ENCODE measurements around the gene UFSP1.

UFSP1 gene

DNA sequence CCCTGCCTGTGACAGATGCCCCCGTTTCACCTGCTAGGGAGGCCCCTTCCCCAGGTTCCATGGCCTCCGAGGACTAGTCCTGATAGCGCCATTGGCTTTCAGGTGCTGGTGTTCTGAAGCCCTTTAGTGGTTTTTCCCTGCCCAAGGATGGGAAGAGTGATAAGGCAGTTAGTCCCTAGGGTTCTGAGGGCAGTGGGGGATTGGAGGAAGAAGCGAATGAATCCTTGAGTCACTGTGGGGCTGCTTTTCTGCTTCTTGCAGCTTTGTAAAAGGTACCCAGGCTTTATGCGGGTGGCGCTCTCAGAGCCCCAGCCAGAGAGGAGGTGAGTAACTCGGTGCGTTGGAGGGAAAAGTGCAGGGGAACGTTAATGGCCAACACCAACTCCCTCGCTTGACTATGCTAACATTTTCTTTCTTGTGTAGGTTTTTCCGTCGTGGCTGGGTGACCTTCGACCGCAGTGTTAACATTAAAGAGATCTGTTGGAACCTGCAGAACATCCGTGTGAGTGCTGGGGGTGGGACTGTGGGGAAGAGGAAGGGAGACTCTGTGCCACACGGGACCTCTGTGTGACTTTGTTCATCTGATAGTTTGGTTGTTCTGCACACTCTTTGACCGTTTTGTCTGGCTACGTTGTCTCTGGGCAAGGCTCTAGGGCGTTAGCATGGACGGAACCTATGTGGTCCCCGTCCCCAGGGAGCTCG is 3.9 kb downstream of the UFSP1 start:
- no peak overlapping the region for H3K4me3 ChIP-seq (ENCODE audit: low read length)
- TF ChIP-seq, protein P1, sequence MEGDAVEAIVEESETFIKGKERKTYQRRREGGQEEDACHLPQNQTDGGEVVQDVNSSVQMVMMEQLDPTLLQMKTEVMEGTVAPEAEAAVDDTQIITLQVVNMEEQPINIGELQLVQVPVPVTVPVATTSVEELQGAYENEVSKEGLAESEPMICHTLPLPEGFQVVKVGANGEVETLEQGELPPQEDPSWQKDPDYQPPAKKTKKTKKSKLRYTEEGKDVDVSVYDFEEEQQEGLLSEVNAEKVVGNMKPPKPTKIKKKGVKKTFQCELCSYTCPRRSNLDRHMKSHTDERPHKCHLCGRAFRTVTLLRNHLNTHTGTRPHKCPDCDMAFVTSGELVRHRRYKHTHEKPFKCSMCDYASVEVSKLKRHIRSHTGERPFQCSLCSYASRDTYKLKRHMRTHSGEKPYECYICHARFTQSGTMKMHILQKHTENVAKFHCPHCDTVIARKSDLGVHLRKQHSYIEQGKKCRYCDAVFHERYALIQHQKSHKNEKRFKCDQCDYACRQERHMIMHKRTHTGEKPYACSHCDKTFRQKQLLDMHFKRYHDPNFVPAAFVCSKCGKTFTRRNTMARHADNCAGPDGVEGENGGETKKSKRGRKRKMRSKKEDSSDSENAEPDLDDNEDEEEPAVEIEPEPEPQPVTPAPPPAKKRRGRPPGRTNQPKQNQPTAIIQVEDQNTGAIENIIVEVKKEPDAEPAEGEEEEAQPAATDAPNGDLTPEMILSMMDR (conservative IDR thresholded peaks at IDR 0.05; ENCODE audit: low read length) = no peak
- DNase-seq (ENCODE audit: low read depth) = no peak

DNA sequence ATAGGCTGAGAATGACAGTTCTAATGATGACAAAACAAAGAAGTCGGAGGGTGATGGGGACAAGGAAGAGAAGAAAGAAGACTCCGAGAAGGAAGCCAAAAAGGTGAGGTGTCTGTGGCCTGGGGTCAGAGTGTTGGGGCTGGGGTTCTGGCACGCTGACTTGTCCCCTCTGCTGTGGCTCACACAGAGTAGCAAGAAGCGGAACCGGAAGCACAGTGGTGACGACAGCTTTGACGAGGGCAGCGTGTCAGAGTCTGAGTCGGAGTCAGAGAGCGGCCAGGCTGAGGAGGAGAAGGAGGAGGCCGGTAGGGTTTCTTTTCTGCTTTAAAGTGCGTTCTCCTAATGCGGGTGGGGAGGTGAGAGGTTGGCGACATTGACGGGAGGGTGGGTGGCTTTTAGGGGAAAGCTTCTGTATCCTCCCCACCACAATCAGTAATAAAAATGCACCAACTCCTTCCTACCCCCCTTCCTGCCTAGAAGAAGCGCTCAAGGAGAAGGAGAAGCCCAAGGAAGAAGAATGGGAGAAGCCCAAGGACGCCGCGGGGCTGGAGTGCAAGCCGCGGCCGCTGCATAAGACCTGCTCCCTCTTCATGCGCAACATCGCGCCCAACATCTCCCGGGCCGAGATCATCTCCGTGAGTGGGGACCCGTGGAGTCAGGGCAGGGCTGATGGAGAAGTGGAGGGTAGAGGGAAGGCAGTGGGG is 4.6 kb downstream of the UFSP1 start:
- no peak for DNase-seq (ENCODE audit: low read depth)
- H3K4me3 ChIP-seq (ENCODE audit: low read length) = no peak overlapping the region
- TF ChIP-seq, protein P1 (conservative IDR thresholded peaks at IDR 0.05; ENCODE audit: low read length) = no peak

DNA sequence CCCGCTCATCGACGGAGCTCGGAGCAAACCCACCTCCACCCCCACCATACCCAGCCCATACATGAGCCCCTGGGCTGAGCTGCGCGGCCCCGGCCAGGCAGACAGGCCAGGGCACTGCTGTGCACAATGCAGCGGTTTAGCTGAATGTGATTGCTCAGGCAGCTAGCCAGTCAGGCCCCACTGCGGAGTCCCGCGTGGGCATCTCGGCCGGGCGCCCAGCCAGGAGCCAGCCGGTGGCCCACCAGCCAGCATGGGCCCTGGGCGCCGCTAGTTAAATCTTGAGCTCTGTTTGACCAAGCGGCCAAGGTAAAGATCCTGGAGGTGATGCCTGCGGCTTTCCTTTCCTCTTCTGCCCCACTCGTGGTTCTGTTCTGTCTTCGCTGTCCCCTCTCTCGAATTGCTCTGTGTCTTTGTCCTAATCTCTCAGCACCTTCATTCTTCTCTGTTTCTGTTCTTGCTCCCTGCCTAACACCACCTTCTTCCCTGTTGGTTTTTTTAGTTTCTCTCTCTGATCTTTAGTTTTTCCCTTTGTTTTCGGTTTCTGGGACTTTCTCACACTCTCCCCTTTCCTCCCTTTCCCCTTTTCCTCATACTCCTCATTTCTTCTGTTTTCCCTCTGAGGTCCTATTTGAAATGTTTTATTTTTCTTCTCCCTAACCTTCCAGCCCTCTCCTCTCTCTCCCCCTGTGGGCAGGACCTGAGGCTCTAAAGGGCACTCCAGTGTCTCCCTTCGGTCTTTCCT is 6.6 kb downstream of the UFSP1 start:
- no peak overlapping the region for H3K4me3 ChIP-seq (ENCODE audit: low read length)
- TF ChIP-seq, protein P1 (conservative IDR thresholded peaks at IDR 0.05; ENCODE audit: low read length) = no peak
- no peak for DNase-seq (ENCODE audit: low read depth)

DNA sequence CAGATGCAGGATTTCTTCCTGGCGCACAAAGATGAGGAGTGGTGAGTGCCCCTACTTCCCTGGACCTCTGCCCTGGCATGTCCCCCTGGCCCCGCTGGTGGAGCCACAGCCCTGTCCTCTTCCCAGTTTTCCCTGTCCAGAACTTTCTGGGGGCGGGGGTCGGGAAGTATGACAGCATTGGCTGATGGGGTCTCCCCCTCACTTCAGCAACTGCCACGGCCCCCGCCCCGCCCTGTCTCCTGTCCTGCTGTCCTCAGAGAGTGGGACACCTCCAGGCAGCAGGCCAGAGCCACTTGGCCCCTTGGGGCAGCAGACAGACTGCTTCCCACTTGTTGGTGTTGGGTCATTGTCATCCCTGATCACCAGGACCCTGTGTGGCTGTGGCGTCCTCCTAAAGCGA is 7.3 kb downstream of the UFSP1 start:
- DNase-seq (ENCODE audit: low read depth) = no peak
- no peak overlapping the region for H3K4me3 ChIP-seq (ENCODE audit: low read length)
- TF ChIP-seq, protein P1 (conservative IDR thresholded peaks at IDR 0.05; ENCODE audit: low read length) = no peak

DNA sequence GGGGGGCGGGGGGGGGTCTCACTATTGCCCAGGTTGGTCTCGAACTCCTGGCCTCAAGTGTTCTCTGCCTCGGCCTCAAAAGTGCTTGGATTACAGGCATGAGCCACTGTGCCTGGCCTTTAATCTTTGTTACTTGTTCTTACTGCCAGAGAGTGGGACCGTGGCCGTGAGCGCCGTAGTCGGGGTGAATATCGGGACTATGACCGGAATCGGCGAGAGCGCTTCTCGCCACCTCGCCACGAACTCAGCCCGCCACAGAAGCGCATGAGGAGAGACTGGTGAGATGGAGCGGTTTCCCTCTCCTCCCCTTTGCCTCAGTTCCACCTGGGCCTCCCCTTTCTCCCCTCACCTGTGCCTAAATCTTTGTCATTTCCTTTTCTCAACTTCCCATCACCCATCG is 8.4 kb downstream of the UFSP1 start:
- TF ChIP-seq, protein P1 (conservative IDR thresholded peaks at IDR 0.05; ENCODE audit: low read length) = no peak
- DNase-seq (ENCODE audit: low read depth) = no peak
- no peak overlapping the region for H3K4me3 ChIP-seq (ENCODE audit: low read length)

DNA sequence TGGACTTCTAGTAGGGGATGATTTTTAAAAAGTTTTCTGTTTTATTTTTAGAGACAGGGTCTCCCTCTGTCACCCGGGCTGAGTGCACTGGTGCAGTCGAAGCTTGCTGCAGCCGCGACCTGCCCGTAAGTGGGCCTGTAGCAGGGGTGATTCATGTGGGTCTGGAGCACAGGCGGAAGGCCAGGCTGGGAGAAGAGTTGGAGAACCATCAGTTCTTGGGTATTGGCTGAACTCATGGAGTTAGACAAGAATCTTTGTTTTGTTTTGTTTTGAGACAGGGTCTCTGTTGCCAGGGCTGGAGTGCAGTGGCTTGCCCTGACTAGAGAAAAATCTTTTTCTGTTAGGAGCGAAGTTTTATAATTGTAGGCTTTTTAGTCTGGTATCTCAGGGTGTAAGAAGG is 8.9 kb downstream of the UFSP1 start:
- no peak overlapping the region for H3K4me3 ChIP-seq (ENCODE audit: low read length)
- no peak for DNase-seq (ENCODE audit: low read depth)
- TF ChIP-seq, protein P1 (conservative IDR thresholded peaks at IDR 0.05; ENCODE audit: low read length) = no peak
